GM18498 (cell line): ENCODE data around the gene MYO18B.

Experiments used
- ATAC-seq: cut with Tn5 transposase; IDR thresholded peaks from one replicate; pipeline ENCODE4 v1.9.1; 2021; ENCODE audit warnings: mild to moderate bottlenecking, moderate library complexity; ENCODE audit not compliant: unreplicated experiment

MYO18B gene

GRCh38 chr22:25896098-25896497, 154.1 kb downstream of the MYO18B start:
- no peak for ATAC-seq

DNA sequence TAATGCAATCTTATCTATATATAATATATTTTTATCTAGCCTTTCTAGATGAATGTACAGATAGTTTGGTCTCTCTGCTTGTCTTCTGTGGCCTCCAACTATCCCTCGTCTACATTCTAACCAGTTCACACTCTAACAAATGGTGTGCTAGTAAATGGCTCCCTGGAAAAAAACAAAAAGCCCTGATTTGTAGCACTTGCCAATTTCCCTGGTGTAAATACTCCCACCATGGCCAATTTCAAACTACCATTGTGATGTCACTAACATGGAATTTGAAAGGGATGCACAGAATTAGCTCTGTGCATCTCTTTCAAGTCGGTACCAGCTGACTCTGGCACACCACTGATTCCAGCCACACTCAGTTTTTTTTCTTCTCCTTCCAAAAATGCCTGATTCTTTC, 154.6 kb downstream of the MYO18B start:
- ATAC-seq: no peak

DNA sequence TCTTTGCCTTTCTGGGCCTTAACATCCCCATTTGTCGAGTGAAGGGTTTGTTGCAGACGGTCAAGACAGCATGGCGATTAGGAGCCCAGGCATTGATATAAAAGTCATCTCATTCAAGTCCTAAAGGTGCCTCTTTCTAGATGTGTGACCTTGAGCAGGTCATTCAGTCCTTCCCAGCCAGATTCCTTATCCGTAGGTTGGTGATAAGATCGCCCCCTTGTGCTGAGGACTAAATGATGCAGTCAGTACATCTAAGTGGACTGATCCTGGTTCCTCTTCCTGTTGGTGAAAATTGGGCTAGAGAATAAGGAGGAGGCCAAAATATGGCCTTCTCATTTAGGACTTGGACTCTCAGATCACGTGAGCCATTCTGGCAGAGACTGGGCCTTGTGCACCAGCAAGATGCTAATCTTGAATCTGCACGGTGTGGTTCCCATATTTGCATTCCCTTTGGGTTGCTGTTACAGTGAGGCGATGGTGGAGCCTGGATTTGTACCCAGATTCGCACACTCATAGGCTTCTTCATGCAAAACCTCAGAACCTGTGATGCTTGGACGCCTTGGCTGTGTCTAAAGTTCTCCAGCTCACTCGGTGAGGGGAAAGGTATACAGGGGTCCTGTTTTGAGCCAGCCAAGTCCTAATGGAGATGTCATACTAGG, 156.8 kb downstream of the MYO18B start:
- no peak for ATAC-seq

DNA sequence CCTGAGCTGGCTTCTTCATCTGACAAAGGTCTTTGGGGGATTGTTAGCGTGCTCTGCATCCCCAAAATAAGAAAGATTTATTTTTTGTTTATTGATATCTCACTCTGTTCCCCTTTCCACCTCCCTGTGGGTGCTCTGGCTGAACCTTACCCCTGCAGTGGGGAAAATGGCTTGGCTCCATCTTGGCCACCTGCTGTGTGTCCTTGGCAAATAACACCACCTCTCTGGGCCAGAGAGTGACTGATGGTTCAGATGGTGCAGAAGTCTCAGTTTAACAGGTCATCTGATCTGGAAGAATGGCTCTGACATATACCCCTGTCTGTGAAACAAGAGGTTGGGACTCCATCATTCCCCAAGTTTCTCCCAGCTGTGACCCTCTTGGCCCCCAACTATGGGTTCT, 157.6 kb downstream of the MYO18B start:
- ATAC-seq: no peak

- no peak for ATAC-seq
These were observed 158.4 kb downstream of the MYO18B start for GRCh38 chr22:25900390-25900789.

DNA sequence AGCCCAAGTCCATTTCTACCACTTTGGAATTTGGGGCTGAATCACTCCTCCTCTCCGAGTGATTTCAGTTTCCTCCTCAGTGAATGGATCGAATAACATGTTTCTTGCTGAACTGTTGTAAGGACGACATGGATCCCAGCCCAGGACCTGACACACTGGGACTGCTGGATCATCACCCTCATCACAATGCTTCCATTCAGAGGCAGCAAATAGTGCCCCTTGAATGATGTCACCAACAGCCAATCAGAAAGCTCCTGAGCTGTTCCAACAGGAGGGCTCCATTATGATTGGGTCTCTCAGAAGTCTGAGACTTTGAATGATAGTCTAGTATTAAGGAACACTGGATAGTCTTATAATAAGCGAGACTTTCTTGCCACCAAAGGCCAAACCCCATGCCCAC, 158.9 kb downstream of the MYO18B start:
- ATAC-seq: no peak

DNA sequence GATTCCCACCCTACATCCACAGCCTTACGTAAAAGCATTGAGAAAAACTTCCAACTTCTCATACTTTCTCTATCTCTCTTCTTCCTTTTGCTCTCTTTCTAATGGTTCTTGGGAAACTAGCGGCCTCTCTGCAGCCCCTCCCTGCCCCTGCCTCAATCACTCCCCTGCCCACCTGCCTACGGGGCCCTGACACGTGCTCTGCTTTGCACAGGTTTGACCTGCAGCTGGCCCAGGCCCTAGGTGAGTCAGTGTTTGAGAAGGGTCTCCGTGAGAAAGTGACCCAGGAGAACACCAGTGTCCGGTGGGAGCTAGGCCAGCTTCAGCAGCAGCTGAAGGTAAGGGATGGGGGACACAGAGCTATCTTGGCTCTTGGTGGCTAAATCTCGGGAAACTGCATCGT, 160.4 kb downstream of the MYO18B start:
- ATAC-seq: no peak

DNA sequence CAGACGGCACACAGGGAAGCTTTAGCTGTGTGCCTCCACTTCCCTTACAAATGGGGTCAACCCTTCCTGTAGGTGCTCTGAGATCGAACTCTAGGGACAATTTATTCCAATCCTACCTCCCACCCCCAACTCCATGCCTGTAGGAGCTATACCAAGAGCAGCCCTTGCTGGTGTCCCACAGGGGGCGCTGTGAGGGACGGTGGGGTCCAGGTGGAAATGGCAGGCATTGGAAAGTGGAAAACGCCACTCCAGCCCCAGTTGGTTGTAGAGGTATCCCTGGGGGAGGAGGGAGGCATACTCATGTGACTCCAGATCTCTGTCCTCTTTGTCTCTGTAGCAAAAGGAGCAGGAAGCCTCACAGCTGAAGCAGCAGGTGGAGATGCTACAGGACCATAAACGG, 161.3 kb downstream of the MYO18B start:
- no peak for ATAC-seq

GRCh38 chr22:25908212-25908611, 166.2 kb downstream of the MYO18B start:
- no peak for ATAC-seq

DNA sequence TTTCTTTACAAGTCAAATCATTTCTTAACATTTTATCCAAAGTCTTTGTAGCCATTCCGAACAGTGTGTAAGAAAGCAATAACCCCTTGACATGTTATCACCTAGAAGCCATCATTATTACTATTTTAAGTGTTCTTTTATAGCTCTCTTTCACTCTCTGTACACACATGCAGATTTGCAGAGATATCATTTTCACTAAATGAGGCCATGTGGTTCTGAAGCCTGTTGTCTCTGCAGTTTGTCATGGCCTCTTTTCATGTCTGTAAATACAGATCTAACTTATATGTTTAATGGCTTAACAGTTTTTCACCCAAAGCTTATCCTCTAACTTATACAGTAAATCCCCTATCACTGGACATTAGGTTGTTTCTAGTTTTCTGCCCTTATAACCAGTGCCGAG, 166.8 kb downstream of the MYO18B start:
- ATAC-seq: no peak

DNA sequence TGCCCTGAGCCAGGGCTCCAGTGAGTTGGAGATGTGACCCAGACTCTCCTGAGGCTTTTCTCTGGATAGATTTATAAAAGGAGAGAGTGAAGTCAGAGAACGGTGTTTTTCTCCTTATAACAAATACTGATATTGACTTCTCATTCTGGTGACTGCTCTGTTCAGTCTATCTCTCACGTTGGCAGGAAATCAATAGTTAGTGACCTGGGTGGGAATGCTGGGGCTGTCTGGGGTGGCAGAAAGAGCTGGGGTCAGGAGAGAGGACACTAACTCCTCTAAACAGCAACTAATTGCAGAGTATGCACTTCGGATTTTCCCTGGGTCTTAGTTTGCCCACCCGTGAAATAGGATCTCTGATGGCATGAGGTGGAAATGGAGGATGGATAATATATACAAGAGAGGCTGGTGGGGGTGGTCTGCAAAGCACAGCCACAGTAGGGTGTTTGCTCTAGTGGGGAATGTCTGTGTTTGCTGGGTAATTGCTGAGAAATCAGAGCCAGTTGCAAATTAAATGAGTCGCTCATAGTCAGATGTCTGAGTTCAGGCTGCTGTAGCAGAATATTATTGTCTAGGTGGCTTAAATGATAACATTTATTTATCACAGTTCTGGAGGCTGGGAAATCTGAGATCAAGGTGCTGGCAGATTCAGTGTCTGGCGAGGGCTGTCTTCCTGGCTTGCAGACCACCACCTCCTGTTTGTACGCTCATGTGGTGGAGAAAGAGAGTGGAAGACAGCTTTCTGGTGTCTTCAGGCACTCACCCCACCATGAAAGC, 167.8 kb downstream of the MYO18B start:
- no peak for ATAC-seq

GRCh38 chr22:25911243-25911972, 169.4 kb downstream of the MYO18B start:
- no peak for ATAC-seq

GRCh38 chr22:25919452-25919851, 177.5 kb downstream of the MYO18B start:
- ATAC-seq: no peak

DNA sequence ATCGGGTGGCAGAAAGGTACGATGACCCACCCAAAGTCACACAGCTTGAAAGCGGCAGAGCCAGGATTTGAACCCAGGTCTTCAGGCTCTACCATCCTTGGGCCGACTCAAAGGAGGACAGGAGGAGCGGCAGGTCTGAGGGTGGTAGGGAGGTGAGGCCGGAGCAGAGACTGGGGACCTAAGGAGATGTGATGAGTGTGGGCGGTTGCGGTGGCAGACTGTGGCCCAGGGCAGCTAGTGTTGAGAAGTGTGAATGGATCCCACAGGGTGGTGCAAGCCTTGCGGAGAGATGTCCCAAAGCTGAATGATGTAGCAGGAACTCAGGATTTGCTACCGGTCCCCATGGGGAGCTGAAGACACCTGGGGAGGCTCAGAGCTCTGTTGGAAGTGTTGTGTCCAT, 180.2 kb downstream of the MYO18B start:
- no peak for ATAC-seq

DNA sequence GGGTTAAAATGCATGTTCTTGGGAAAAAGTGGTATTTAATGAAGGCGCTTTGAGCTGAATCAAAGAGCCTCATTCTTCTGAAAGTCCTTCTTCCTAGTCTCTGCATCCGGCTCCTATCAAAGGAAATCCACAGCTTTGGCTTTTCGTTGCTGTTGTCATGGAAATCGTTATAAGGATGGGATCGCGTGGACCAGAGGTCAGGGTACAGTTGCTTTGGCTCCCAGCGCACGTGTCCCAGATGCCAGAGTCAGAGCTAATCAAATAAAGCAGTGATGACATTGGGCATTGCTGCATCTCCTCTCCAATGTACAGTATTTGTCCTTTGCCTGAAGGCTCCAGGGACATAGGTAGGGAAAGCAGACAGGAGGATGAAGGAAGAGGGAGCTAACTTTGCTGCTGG, 181.9 kb downstream of the MYO18B start:
- ATAC-seq: no peak

DNA sequence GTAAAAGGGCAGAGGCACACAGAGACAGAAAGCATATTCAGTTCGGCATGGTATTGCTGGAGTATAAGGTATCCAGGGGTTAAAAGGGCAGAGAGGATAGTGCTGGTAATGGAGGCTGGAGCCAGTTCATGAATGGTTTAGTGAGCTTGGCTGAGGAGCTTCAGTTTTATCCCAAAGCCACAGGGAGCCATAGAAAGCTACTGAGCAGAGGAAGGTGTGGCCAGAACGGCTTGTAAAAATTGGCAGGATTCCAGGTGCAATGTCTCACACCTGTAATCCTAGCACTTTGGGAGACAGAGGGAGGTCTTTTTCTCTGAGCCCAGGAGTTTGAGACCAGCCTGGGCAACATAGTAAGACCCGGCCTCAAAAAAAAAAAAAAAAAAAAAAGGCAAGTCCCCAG, 186.1 kb downstream of the MYO18B start:
- no peak for ATAC-seq

- no peak for ATAC-seq
These were observed 187.4 kb downstream of the MYO18B start for GRCh38 chr22:25929321-25929878.

- ATAC-seq: no peak
These were observed 188.1 kb downstream of the MYO18B start for GRCh38 chr22:25930083-25930482.

GRCh38 chr22:25930788-25931310, 188.9 kb downstream of the MYO18B start:
- no peak for ATAC-seq

DNA sequence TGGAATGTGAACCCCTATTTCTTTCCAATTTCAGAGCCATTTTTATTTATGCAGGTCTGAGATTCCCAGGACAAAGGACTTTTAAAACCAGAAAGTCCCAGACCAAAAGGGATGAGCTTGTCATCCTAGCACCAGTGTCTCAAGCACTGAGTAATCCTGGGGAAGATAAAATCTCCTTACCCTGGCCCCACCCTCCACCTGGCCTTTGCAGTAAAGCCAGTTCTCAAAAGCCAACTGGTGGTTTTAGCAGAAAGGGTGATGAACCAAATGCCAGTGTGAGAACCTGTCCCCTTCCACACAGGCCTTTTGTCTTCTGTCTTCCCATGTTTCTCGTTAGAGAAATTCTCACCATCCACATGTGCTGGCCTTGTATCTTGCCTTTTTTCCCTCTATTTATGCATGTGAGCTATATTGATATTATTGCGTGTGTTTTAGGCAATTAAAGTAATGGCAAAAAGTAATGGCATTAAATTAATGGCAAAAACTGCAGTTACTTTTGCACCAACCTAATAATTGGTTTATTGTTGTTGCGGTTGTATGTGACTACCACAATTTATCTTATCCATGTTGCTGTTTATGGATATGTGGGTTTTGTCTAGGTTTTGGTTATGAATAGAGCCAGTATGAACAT, 191.3 kb downstream of the MYO18B start:
- no peak for ATAC-seq
